ENCODE measurements around the gene SRGAP3.

Gene SRGAP3

GRCh38 chr3:9043063-9043462 lies 206.4 kb downstream of the SRGAP3 start:
- Histone ChIP-seq H3K4me1 (ENCODE audit: low read depth, poor library complexity, severe bottlenecking) (no peaks in the 10 kb centered on the region), H3K9ac (no peak overlapping the region), H3K4me3 (IDR thresholded peaks at IDR 0.05; ENCODE audit: insufficient read depth, low read depth, low read length) (no peak overlapping the region), H4K20me1 (ENCODE audit: insufficient read depth) (no peaks in the 10 kb centered on the region), H3K36me3 (ENCODE audit: insufficient read depth) (no peaks in the 10 kb centered on the region), H3K4me2 (no peak overlapping the region), H3K79me2 (ENCODE audit: insufficient read depth, low read depth) (no peaks in the 10 kb centered on the region), H3K27me3 (ENCODE audit: insufficient read depth, low read depth) (no peaks in the 10 kb centered on the region), H2AFZ (ENCODE audit: low read depth) (no peak overlapping the region), H3K27ac (no peak overlapping the region)
- no peak for TF ChIP-seq CTCF (conservative IDR thresholded peaks at IDR 0.05; ENCODE audit: low read depth, low read length)

- Histone ChIP-seq H3K27me3 (ENCODE audit: insufficient read depth, low read depth) (no peaks in the 10 kb centered on the region), H3K4me2 (no peak overlapping the region), H4K20me1 (ENCODE audit: insufficient read depth) (no peaks in the 10 kb centered on the region), H3K27ac (no peak overlapping the region), H3K4me1 (ENCODE audit: low read depth, poor library complexity, severe bottlenecking) (no peaks in the 10 kb centered on the region), H3K9ac (no peak overlapping the region), H2AFZ (ENCODE audit: low read depth) (no peak overlapping the region), H3K79me2 (ENCODE audit: insufficient read depth, low read depth) (no peaks in the 10 kb centered on the region), H3K4me3 (IDR thresholded peaks at IDR 0.05; ENCODE audit: insufficient read depth, low read depth, low read length) (no peak overlapping the region), H3K36me3 (ENCODE audit: insufficient read depth) (no peaks in the 10 kb centered on the region)
- TF ChIP-seq CTCF (conservative IDR thresholded peaks at IDR 0.05; ENCODE audit: low read depth, low read length), result no peak
Measured at GRCh38 chr3:9041626-9042025, 207.8 kb downstream of the SRGAP3 start.

- H3K4me3 ChIP-seq (IDR thresholded peaks at IDR 0.05; ENCODE audit: insufficient read depth, low read depth, low read length), result no peak overlapping the region
- no peaks in the 10 kb centered on the region for H3K79me2 ChIP-seq (ENCODE audit: insufficient read depth, low read depth)
- no peak overlapping the region for H2AFZ ChIP-seq (ENCODE audit: low read depth)
- no peak overlapping the region for H3K4me2 ChIP-seq
- no peaks in the 10 kb centered on the region for H3K4me1 ChIP-seq (ENCODE audit: low read depth, poor library complexity, severe bottlenecking)
- no peak overlapping the region for H3K27ac ChIP-seq
- no peaks in the 10 kb centered on the region for H3K27me3 ChIP-seq (ENCODE audit: insufficient read depth, low read depth)
- H3K9ac ChIP-seq, result no peak overlapping the region
- no peaks in the 10 kb centered on the region for H4K20me1 ChIP-seq (ENCODE audit: insufficient read depth)
- no peaks in the 10 kb centered on the region for H3K36me3 ChIP-seq (ENCODE audit: insufficient read depth)
- no peak for TF ChIP-seq CTCF (conservative IDR thresholded peaks at IDR 0.05; ENCODE audit: low read depth, low read length)
Measured at GRCh38 chr3:9040996-9041395, 208.4 kb downstream of the SRGAP3 start.

GRCh38 chr3:9037144-9037711 lies 212.2 kb downstream of the SRGAP3 start:
- H2AFZ ChIP-seq (ENCODE audit: low read depth), result no peak overlapping the region
- H4K20me1 ChIP-seq (ENCODE audit: insufficient read depth), result no peaks in the 10 kb centered on the region
- no peaks in the 10 kb centered on the region for H3K4me1 ChIP-seq (ENCODE audit: low read depth, poor library complexity, severe bottlenecking)

More at GRCh38 chr3:9037144-9037711, 212.2 kb downstream of the SRGAP3 start:
- TF ChIP-seq CTCF (conservative IDR thresholded peaks at IDR 0.05; ENCODE audit: low read depth, low read length), result no peak
- H3K9ac ChIP-seq, result no peak overlapping the region
- H3K4me2 ChIP-seq, result no peak overlapping the region
- no peaks in the 10 kb centered on the region for H3K79me2 ChIP-seq (ENCODE audit: insufficient read depth, low read depth)
- no peak overlapping the region for H3K27ac ChIP-seq
- no peak overlapping the region for H3K4me3 ChIP-seq (IDR thresholded peaks at IDR 0.05; ENCODE audit: insufficient read depth, low read depth, low read length)
- H3K27me3 ChIP-seq (ENCODE audit: insufficient read depth, low read depth), result no peaks in the 10 kb centered on the region
- no peaks in the 10 kb centered on the region for H3K36me3 ChIP-seq (ENCODE audit: insufficient read depth)

Measured in KMS-11 (cell line).